ENCODE data around the gene PHC1. TPM values are rescaled to one million over a fixed set of nuclear protein-coding genes. Genes with fewer than 3 reads are reported as not detected.

The PHC1 gene
- total RNA-seq, 1 donor, result 13.8 TPM

GRCh38 chr12:8957561-8957960, 43.3 kb downstream of the PHC1 start:
- no peak for DNase-seq (ENCODE audit: low read depth)
- no peak overlapping the region for H3K4me3 ChIP-seq (ENCODE audit: low read depth, low read length)
- TF ChIP-seq CTCF (IDR thresholded peaks at IDR 0.05; ENCODE audit: insufficient read depth, low read depth, low read length), result no peak

- no peak overlapping the region for H3K4me3 ChIP-seq (ENCODE audit: low read depth, low read length)
- TF ChIP-seq CTCF (IDR thresholded peaks at IDR 0.05; ENCODE audit: insufficient read depth, low read depth, low read length), result no peak
- DNase-seq (ENCODE audit: low read depth), result no peak
Observed at GRCh38 chr12:8958066-8958465, 43.8 kb downstream of the PHC1 start.

- no peak for DNase-seq (ENCODE audit: low read depth)
- no peak overlapping the region for H3K4me3 ChIP-seq (ENCODE audit: low read depth, low read length)
- TF ChIP-seq CTCF (IDR thresholded peaks at IDR 0.05; ENCODE audit: insufficient read depth, low read depth, low read length), result no peak
Observed at GRCh38 chr12:8960176-8960575, 45.9 kb downstream of the PHC1 start.

- no peak for DNase-seq (ENCODE audit: low read depth)
- TF ChIP-seq CTCF (IDR thresholded peaks at IDR 0.05; ENCODE audit: insufficient read depth, low read depth, low read length), result no peak
- no peak overlapping the region for H3K4me3 ChIP-seq (ENCODE audit: low read depth, low read length)
Observed at GRCh38 chr12:8968761-8969160, 54.5 kb downstream of the PHC1 start.

GRCh38 chr12:8969861-8970411, 55.6 kb downstream of the PHC1 start:
- no peak for TF ChIP-seq CTCF (IDR thresholded peaks at IDR 0.05; ENCODE audit: insufficient read depth, low read depth, low read length)
- no peak for DNase-seq (ENCODE audit: low read depth)
- H3K4me3 ChIP-seq (ENCODE audit: low read depth, low read length), result no peak overlapping the region

- TF ChIP-seq CTCF (IDR thresholded peaks at IDR 0.05; ENCODE audit: insufficient read depth, low read depth, low read length), result no peak
- DNase-seq (ENCODE audit: low read depth), result no peak
- H3K4me3 ChIP-seq (ENCODE audit: low read depth, low read length), result no peak overlapping the region
Observed at GRCh38 chr12:8970432-8970831, 56.1 kb downstream of the PHC1 start.

GRCh38 chr12:8980137-8980536, 65.8 kb downstream of the PHC1 start:
- no peak for TF ChIP-seq CTCF (IDR thresholded peaks at IDR 0.05; ENCODE audit: insufficient read depth, low read depth, low read length)
- no peak overlapping the region for H3K4me3 ChIP-seq (ENCODE audit: low read depth, low read length)
- DNase-seq (ENCODE audit: low read depth), result no peak
